ENCODE results near the gene KIF13A.
"Not testable (repeated sequence)": the region's sequence is repeated elsewhere in the genome, so short reads cannot be mapped to it uniquely, and the experiment has no call there.

GRCh38 chr6:17889777-17890176 is 97.7 kb downstream of the KIF13A start:
- TF ChIP-seq EP300 (IDR thresholded peaks at IDR 0.05; ENCODE audit: low read depth); CTCF (IDR thresholded peaks at IDR 0.05); POLR2AphosphoS5 (IDR thresholded peaks at IDR 0.05): not testable (repeated sequence)
